HG03039 (cell line): ENCODE measurements around the gene TRIM44.
"Not testable (repeated sequence)": the region's sequence is repeated elsewhere in the genome, so short reads cannot be mapped to it uniquely, and the experiment has no call there.

Source experiments
- ATAC-seq: cut with Tn5 transposase; IDR thresholded peaks from one replicate; pipeline ENCODE4 v1.9.1; 2021; ENCODE audit warnings: mild to moderate bottlenecking, moderate library complexity; ENCODE audit not compliant: unreplicated experiment

The TRIM44 gene

DNA sequence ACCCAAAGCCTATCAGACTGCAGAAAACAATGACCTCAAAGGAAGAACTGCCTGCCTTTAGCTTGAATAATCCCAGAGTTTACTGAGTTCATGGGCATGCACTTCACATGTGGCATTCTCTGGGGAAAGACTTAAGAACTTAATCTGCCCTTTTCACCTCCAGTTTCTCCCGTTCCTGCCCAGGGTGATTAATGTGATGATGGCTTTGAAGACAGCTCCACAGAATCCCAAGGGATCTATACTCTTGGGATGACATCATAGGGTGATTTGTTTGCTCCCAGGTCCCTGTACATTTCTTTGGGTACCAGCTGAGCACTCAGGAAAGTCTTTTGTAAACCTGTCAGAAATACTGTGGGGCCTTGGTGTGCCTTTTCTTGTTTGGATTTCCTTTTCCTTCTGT lies 30.3 kb upstream of the TRIM44 start:
- ATAC-seq: no peak

DNA sequence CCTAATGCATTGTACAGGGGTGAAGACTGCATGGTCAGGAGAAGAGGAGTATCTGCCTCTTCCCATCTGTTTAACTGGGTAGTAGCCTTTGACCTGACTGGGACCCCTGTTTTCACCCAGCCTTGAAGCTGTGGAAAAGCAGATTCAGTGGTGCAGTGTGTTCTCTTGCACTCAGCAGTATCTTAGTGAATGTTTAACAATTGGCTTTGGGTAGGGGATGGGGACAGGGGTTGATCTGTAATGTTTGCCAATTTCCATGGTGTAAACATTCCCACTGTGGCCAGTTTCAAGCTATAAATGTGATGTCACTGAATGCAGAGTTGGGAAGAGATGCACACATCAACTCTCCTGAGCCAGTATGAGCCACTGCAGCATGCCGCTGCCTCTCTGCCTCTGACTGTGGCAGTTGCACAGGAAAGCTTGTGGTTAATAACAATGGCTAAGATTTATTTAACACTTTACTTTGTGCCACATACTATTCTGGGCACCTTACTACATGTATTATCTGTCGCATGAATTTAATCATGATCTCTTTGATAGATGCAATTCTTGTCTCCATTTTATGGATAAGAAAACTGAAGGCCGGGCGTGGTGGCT lies 28.6 kb upstream of the TRIM44 start:
- ATAC-seq: no peak

DNA sequence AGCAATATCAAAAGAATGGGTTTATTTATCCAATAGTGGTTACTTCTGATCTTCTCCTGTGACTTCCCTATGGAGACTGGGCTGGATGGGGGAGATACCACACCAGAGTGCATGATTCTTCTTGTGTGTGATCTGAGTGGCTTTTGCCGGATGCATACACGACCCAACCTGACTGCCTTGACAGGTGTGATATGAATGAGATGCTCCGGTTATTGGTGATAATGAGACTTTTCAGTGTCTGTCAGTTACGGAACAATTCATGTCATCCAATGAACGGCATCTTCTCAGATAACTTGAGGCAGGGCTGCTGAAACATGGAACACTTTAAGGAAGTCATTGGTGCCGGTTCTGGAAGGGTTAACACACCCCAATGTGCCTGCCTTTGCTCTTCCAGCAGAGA lies 26.6 kb upstream of the TRIM44 start:
- no peak for ATAC-seq

DNA sequence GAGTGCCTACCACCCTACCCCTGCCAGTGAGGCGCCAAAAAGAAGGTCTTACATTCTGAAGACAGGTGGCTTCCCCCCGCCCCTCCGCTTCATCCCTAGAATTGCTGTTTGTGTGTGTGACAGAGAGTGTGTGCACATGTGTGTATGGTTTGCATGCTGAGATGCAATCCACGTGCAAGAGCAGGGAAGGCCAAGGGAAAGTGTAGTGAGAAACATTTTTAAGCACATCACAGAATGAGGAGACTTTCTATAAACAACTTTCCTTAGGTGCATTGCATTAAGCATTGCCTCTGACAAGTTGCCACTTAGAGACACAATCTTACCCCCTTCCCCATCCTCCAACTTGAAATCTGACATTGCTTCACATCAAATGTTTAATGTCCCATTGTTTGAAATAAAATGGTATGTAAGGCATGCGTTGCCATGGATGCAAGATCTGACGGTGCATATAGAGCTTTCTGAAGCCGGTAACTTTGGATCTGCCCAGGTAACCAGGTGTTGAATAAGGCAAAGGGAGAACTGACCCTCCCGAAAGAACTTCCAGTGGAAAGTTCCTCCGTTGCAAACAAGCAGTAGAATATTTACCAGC lies 22.9 kb upstream of the TRIM44 start:
- ATAC-seq: no peak

DNA sequence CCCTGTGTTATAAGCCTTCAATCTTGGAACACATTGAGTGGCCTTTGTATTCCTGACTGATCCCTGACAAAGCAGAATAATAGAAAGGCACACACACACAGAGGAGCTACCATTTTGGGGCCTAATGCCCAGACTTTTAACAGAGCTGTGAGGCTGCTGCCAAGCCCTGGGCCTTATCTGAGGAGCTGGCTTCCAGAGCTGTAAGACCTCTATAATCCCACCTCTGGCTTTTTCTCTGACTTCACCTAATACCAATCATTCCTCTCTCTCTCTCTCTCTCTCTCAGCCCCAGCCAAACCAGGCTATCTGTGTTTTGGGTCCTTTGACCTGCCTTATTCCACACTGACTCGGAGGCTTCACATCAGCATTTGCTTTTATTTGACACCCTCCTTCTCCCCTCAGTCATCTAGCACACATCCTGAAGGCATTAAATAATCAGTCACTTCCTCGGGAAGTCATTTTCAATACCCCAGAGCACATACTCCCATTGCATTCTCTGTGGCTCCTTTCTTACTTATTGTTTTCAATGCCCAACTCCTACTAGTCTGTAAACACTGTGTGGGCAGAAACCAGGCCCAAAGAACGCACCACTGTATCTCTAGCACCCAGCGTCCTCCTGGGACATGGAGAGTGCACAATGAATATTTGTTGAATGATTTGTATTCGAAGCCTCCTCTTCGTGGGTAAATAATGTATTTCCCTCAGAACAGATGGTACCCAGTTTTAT lies 21.2 kb upstream of the TRIM44 start:
- no peak for ATAC-seq

DNA sequence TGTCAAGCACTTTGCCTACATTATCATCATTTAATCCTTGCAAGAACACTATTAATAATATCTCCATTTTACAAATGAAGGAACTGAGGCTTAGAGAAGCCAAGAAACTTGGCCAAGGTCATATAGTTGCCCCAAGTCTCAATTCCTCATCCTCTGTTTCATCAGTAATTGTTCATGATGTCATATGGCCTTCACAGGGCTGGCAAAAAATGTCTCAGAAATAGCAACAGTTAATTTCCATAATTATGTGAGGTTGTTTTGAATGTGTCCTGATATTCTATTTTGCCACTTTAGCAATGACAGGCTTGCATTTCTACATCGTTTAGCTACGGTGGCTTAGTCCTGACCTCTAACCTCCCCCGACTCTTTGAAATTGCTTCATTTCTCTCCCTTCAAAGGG lies 20.6 kb upstream of the TRIM44 start:
- no peak for ATAC-seq

DNA sequence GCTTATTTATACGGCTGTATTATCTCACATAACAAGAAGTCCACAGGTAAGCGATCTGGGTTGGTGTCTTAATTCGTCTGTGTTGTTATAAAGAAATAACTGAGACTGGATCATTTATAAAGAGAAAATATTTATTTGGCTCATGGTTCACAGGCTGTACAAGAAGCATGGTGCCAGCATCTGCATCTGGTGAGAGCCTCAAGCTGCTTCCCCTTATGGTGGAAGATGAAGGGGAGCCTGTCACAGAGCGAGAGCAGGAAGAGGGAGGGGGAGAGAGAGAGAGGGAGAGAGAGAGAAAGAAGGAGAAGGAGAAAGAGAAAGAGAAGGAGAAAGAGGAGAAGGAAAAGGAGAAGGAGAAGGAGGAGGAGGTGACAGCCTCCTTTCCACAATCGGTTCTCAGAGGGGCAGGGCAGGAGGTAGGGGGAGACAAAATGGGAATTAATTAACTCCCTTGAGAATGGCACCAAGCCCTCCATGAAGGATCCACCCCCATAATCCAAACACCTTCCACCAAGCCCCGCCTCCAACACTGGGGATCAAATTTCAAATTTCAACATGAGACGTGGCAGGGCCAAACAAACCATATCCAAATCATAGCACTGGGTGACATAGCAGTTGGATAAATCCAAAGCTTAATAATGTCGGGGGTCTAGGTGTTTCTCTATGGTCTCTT lies 15.0 kb upstream of the TRIM44 start:
- ATAC-seq: no peak

DNA sequence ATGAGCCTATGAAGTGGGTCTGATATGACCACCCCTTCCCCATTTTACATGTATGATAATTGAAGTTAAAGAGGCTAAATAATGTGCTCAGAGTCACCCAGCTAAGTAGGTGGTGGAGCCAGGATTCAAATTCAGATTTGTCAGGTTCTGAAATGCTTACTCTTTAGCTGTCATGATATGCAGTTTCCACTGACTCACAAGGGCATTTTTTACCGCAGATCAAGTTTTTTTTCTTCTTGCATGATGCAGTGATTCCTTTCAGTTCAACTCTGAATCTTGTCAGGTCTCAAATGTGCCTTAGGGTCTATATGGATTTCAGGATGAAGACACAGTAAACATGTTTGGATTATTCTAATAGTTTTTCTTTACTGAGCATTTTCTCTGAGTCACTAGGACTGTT lies 12.6 kb upstream of the TRIM44 start:
- no peak for ATAC-seq

DNA sequence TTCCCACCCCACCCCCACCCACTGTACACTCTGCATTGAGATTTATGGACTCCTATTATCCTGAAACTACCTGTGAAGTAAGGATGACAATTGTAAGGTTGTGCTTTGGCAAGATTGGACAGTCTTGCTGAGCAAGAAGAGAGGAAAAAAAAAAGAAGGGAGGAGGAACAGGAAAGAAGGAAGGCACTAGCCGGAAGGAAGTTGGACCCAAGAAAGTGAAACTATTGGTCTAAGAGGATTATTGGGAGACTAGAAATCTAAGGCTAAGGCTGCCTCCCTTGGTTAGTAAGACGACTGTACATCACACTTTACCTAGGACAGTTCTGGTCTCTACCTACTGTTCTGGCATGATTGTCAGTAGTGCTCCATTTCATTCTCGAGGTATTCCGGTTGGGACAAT lies 12.1 kb upstream of the TRIM44 start:
- no peak for ATAC-seq

DNA sequence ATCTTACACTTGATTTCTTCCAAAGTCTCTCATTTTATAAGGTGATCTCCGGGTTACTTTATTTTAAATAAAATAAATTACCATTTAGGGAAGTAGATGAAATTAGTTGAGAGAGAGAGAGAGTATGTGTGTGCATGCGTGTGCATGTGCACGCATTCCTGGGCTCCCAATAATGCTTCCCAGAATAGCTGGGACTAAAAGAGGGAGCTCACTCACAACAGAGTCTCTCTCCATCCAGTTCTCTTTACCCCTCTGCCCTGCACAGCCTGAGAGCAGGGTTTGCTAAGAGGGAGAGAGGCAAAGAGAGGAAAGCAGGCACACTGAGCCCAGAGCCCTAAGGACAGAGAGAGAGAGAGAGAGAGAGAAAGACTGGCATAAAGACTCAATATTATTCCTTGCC lies 11.3 kb upstream of the TRIM44 start:
- no peak for ATAC-seq

DNA sequence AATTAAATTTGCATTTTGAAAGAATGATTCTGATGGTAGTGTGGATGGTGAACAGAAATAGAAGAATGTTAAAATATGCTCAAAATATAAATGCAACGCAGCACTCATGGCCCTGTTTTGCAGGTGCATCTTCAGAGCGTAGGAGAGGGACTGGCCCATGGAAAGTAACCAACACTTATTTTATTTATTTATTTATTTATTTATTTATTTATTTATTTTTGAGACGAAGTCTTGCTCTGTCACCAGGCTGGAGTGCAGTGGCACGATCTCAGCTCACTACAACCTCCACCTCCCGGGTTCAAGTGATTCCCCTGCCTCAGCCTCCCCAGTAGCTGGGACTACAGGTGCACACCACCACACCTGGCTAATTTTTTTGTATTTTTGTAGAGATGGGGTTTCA lies 9.8 kb upstream of the TRIM44 start:
- not testable (repeated sequence) for ATAC-seq

DNA sequence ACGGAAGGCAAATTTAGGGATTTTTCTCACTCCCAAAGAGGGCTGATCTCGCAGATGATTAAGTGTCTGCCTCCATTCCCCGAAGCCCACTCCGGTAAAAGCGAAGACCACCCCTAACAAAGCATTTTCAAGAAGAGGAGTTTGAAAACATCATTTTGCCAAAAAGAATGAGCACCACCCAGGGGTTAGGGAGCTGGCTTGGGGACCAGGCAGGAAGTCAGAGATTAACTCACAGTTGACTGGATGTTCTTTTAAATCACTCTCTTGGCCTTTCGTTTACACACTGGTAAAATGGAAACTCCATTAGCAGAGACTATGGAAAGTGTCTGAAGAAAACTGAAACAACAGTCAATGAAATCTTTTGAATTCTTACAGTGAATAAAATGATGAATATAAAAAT lies 7.9 kb upstream of the TRIM44 start:
- ATAC-seq: no peak

DNA sequence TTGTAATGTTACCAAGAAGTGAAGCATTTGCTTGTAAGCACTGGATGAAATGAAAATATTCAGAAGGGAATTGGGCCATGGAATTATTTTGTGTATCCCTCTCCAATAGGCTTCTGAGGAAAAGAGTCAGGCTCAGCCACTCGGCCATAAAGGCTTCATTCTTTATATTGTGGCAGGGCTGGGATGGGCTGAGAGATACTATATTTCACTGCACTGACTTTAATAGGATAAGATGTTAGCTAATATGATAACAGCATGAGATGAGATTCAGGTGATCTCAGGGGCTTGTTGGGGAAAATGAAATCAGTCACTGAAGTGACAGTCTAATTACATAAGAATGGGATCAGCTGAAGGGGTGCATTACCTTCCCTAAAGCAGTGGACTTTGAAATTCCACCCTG lies 7.3 kb upstream of the TRIM44 start:
- ATAC-seq: no peak

DNA sequence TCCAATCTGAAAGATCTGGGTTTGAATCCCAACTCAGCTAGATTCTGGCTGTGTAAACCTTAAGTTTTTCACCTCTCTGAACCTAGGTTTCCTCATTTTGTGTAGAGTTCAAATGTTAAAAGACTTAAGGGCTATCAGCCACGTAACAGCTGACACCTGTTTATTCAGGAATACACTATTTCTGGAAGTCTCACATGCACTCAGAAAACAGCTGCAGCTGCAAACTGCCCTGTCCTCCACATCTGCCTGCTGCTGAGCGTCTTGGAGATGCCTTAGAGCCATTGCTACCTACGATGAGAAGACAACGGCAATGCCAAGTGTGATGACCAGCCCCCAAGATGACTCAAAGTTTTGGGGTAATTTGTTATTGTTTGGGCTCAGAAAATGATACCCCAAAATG lies 6.7 kb upstream of the TRIM44 start:
- ATAC-seq: no peak

DNA sequence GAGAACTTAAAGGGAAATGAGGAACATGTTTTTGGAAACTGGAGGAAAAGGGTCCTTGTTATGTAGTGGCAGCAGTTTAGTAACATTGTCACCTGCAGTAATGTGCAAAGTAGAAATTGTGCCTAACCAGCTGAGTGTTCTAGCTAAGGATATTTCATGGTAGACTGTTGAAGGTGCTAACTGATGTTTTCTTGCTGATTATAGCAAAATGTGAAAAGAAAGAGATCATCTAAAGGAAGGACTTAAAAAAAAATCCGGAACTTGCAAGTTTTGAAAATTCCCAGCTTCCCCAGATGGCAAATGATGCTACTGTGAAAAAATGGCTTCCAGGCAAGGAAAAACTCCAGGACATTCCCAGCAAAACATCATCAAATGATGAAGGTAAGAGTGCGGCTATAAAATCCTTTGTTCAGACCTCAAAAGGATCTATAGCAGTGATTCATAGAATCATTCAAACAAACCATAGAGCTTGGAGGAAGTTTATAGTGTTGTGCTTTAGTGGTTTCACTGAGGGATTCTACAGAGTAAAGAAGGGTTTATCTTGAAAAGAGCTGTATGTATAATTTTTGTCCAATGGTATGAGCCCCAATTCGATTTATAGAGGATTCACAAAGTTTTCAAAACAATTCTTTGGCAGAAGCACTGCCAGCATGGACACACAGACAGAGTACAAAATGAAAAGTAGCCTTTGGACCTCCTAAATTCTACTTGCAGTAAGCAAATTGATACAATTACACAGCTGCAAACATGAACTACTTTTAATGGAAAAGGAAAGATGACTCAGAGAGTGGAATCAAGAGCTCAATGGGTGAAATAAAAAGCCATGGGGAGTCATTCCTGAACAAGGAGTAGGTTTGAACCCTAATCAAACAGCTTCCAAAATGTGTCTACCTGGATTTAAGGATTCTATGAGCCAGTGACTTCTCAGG lies 4.3 kb upstream of the TRIM44 start:
- ATAC-seq: no peak

DNA sequence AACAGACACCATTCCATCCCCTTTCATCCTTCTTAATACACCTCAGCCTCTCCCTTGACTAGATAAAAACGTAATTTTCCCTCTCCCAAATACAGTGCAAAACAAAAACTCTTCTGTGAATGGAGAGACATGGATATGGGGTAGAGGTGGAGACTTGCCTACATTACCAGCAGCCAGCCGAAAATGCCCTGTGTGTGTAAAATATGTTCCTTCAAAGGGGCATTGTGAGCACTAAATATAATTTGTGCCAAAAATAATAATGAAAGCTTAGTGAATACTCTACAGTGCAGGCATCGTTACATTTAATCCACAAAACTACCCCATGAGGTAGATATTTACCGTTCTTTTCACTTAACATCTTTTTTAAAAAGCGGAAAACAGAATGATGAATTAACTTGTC lies 1.0 kb upstream of the TRIM44 start:
- ATAC-seq: no peak

DNA sequence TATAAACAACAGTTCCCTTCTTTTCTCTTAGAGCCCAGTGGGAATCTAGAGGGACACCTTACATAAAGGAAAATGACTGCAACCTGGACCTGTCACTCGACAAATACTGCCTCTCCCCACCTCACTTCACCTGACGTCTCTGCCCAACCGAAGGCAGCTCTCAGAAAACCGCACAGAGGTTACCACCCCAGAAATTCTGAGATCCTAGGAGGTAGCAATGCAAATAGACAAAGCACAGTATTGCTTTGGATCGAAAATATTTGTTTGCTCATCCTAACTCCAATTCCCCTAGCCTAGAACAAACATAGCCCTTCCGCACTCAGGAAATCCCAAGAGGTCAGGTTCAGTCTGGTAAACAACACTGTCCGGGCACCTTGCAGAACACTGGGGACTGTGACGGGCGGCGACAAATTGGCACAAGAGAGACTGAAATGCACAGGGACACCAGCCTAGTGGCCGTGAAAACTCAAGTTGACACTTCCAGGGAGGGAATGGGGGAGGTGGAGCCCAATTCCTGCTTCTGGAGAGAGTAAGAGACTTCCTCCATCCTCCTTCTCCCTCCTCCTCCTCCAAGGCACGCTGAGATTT lies 420 bp upstream of the TRIM44 start:
- peak; percentile 33 for ATAC-seq

DNA sequence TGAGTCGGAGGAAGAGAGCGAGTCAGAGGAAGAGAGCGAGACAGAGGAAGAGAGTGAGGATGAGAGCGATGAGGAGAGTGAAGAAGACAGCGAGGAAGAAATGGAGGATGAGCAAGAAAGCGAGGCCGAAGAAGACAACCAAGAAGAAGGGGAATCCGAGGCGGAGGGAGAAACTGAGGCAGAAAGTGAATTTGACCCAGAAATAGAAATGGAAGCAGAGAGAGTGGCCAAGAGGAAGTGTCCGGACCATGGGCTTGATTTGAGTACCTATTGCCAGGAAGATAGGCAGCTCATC lies 780 bp downstream of the TRIM44 start:
- no peak for ATAC-seq

DNA sequence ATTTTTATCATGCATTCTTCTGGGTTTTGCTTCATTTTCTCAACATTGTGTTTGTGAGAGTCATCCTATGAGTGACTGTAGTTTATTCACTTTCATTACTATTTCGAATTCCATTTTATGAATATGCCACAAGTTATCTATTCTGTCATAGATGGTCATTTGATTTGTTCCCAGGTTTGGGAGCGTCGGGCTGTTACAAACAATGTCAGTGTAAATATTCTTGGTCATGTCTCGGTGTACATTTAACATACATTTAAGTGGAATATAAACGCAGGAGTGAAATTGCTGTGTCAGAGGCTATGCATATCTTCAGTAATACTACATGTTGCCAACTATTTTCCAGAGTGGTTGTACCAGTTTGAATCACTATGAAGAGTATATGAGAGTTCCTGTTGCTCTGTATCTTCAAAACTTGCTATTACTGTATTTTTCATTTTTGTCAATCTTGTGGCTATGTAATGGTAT lies 2.4 kb downstream of the TRIM44 start:
- no peak for ATAC-seq

DNA sequence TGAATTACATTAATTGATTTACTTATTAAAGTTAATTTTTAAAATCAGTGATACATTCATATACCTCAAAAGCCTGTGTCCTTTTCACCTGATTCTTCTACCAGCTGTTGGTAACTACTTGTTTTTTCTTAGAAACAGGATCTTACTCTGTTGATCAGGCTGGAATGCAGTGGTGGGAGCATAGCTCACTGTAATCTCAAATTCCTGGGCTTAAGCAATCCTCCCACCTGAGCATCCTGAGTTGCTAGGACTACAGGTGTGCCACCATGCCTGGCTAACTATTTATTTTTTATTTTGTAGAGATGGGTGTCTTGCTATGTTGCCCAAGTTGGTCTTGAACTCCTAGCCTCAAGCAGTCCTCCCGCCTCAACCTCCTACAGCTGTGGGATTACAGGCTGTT lies 4.7 kb downstream of the TRIM44 start:
- no peak for ATAC-seq

DNA sequence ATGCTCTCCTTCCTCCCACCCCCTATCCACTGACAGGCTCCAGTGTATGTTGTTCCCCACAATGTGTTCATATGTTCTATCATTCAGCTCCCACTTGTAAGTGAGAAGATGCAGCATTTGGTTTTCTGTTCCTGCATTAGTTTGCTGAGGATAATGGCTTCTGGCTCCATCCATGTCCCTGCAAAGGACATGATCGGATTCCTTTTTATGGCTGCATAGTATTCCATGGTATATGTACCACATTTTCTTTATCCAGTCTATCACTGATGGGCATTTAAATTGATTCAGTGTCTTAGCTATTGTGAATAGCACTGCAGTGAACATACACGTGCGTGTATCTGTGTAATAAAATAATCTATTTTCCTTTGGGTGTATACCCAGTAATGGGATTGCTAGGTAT lies 5.8 kb downstream of the TRIM44 start:
- ATAC-seq: not testable (repeated sequence)
